ENCODE results near the gene INTS15. TPM values are rescaled to one million over a fixed set of nuclear protein-coding genes. Genes with fewer than 3 reads are reported as not detected.

INTS15 gene
- total RNA-seq, 6 experiments from 2014 or later, result 10.2 to 16.6 (median 14.0) TPM

- H3K4me1 ChIP-seq, result no peaks in the 10 kb centered on the region
- no peaks in the 10 kb centered on the region for H3K27me3 ChIP-seq
- H3K27ac ChIP-seq, result no peak overlapping the region
- TF ChIP-seq CTCF (IDR thresholded peaks at IDR 0.05), result no peak
- TF ChIP-seq POLR2A (IDR thresholded peaks at IDR 0.05), result no peak
- DNase-seq, result no peak
- intact Hi-C loops (cut with DNase I), result no loop called here
- ATAC-seq, result no peak
- WGBS (ENCODE audit: insufficient coverage, low coverage, low lambda C conversion rate, missing lambda C conversion rate), result 76% methylated on average over 12 of the region's 12 CpGs
- H3K9me3 ChIP-seq, result no peaks in the 10 kb centered on the region
- H3K36me3 ChIP-seq, result no peaks in the 10 kb centered on the region
- H3K4me3 ChIP-seq, result no peak overlapping the region
Measured at GRCh38 chr7:6563936-6564770, 25.7 kb upstream of the INTS15 start.

GRCh38 chr7:6565655-6566054 is 24.2 kb upstream of the INTS15 start:
- no peak overlapping the region for H3K4me3 ChIP-seq
- H3K27me3 ChIP-seq, result no peaks in the 10 kb centered on the region
- H3K27ac ChIP-seq, result no peak overlapping the region
- DNase-seq (no peak), ATAC-seq (no peak)
- H3K9me3 ChIP-seq, result no peaks in the 10 kb centered on the region
- intact Hi-C loops (cut with DNase I), result no loop called here
- H3K36me3 ChIP-seq, result no peaks in the 10 kb centered on the region
- TF ChIP-seq POLR2A (IDR thresholded peaks at IDR 0.05) (no peak), CTCF (IDR thresholded peaks at IDR 0.05) (no peak)
- H3K4me1 ChIP-seq, result no peaks in the 10 kb centered on the region
- WGBS (ENCODE audit: insufficient coverage, low coverage, low lambda C conversion rate, missing lambda C conversion rate), result 75% methylated on average over 2 of the region's 4 CpGs

DNA sequence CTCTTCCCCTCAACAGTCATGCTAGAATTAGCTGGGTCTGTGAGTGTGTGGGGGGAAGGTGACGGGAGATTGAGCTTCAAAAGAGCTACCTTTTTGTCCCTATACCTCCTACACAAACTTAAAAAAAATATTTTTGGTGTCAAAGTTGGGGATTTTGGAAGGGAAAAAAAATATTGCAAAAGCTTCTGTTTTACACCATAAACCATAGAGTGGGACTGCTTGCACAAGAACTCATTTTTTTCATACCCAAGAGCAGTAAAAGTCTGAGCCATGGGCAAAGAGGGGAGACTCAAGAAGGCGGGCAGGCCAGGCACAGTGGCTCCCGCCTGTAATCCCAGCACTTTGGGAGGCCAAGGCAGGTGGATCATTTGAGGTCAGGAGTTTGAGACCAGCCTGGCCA is 21.9 kb upstream of the INTS15 start:
- no peak for ATAC-seq
- Histone ChIP-seq H3K36me3 (no peaks in the 10 kb centered on the region), H3K4me3 (no peak overlapping the region), H3K27me3 (no peaks in the 10 kb centered on the region), H3K9me3 (no peaks in the 10 kb centered on the region), H3K27ac (no peak overlapping the region), H3K4me1 (no peaks in the 10 kb centered on the region)
- DNase-seq, result no peak
- intact Hi-C loops (cut with DNase I), result no loop called here
- TF ChIP-seq POLR2A (IDR thresholded peaks at IDR 0.05) (no peak), CTCF (IDR thresholded peaks at IDR 0.05) (no peak)
- WGBS (ENCODE audit: insufficient coverage, low coverage, low lambda C conversion rate, missing lambda C conversion rate), result 74% methylated on average over 3 of the region's 3 CpGs

GRCh38 chr7:6571160-6571779 is 18.6 kb upstream of the INTS15 start:
- Histone ChIP-seq H3K4me1 (no peaks in the 10 kb centered on the region), H3K36me3 (no peaks in the 10 kb centered on the region), H3K4me3 (no peak overlapping the region), H3K27me3 (no peaks in the 10 kb centered on the region), H3K27ac (no peak overlapping the region), H3K9me3 (no peaks in the 10 kb centered on the region)
- intact Hi-C loops (cut with DNase I), result no loop called here
- DNase-seq, result no peak
- WGBS (ENCODE audit: insufficient coverage, low coverage, low lambda C conversion rate, missing lambda C conversion rate), result 42% methylated on average over 7 of the region's 7 CpGs
- ATAC-seq, result no peak
- TF ChIP-seq CTCF (IDR thresholded peaks at IDR 0.05) (no peak), POLR2A (IDR thresholded peaks at IDR 0.05) (no peak)
